NCI-H460 (cell line): ENCODE measurements around the gene ZSWIM4. TPM values are rescaled to one million over a fixed set of nuclear protein-coding genes. Genes with fewer than 3 reads are reported as not detected.
"Not testable (repeated sequence)": the region's sequence is repeated elsewhere in the genome, so short reads cannot be mapped to it uniquely, and the experiment has no call there.

Source experiments
- DNase-seq: peaks from one replicate; pipeline ENCODE4 v3.0.0-alpha.2; 2016; ENCODE audit warnings: low read depth; ENCODE audit errors: extremely low read depth
- total RNA-seq: library from RNA; depleted of rRNA; stranded (reverse); fragments of >200 nt; shearing (Covaris generic); gene quantifications from 2 replicates; pipeline ENCODE4 v1.2.3, GENCODE V29; 2014

ZSWIM4 gene
- total RNA-seq, 1 experiment from 2014 or later = 2.1 TPM

DNA sequence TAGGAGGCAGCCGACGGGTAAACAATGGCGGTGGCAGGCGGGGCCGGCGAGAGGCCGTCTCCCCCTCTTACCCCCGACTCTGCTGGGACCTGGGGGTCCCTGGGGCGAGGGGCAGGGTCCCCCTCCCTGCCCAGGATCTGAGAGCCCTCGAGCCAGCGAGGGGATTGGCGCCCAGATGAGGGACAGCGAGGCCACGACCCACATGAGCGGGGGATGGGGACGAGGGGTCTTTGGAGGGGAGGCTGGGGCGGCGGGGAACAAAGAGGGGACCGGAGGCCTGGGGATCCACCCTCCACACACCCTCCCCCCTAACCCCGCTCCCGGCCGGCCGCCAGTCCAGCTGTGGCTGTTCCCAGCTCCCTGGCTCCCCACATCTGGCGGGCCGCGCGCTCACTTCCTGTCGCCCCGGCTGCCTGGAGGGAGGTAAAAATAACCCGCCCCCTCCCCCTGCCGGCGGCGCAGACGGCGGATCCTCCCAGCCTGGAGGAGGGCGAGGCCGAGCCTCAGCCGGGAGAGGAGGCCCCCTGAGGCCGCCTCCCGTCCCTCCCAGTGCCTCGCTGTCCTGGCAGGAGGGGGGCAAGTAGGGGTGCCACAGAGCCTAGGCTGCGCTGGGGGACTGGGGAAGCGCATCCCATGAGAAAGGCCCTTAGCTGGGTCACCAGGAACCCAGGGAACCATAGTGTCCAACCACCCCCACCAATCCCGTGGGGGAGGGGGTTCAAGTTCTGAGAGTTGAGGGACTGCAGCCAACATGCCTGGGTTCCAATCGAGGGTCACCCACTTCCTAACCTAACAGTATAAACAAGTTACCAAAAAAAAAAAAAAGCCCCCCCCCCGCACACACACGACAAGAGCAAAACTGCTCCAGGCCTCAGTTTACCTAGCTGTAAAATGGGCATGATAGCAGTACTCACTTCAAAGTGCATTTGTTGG lies 52.4 kb downstream of the ZSWIM4 start:
- peak; percentile 80 for DNase-seq

DNA sequence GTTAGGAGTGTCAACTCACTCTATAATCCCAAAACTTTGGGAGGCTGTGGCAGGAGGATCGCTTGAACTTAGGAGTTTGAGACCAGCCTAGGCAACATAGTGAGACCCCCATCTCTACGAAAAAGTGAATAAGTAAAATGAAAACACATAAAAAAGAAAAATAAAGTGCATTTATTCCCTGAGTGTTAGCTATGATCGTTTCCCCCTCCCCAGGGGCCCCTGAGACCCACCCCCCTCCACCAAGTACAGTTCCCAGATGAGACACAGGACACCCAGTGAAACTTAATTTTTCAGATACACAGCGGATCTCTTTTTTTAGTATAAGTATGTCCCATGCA lies 53.1 kb downstream of the ZSWIM4 start:
- no peak for DNase-seq

DNA sequence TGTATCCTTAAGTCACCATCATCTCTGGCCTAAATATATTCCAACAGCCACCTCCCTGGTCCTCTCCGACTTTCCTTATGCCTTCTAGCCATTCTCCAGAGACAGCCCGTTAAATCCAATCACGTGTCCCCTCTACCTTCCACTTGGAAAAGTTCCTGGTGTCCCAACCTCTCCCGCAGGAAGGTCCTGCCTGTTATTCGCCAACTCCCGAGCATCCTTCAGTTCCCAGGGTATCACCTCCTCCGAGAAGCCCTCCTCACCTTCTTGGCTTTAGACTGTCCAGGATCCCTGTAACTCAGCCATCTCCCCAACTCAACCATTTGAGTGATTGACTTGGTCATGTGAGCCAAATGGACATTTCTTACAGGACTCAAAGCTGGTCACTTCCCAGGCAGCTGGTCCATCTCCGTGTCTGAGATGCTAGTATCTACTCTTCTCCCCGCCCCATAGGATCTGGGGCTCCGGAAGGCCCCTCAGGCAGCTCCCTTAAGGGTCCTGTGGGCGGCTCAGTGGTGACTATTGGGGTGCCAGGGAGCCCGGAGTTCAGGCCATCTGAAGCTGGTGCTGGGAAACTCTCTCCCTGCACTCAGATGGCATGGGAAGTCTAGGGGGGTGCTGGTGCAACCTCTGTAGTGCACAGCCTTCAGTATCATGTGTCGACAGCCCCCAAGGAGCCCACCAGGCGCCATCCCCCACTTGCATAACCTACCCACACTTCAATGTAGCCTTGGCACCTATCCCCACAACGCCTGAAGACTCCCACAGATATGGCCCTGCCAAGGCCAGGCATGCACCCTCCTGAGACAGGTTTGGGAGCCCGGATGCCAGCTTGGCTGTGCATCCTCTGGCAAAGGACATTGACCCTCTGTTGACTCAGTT lies 53.8 kb downstream of the ZSWIM4 start:
- DNase-seq = no peak

DNA sequence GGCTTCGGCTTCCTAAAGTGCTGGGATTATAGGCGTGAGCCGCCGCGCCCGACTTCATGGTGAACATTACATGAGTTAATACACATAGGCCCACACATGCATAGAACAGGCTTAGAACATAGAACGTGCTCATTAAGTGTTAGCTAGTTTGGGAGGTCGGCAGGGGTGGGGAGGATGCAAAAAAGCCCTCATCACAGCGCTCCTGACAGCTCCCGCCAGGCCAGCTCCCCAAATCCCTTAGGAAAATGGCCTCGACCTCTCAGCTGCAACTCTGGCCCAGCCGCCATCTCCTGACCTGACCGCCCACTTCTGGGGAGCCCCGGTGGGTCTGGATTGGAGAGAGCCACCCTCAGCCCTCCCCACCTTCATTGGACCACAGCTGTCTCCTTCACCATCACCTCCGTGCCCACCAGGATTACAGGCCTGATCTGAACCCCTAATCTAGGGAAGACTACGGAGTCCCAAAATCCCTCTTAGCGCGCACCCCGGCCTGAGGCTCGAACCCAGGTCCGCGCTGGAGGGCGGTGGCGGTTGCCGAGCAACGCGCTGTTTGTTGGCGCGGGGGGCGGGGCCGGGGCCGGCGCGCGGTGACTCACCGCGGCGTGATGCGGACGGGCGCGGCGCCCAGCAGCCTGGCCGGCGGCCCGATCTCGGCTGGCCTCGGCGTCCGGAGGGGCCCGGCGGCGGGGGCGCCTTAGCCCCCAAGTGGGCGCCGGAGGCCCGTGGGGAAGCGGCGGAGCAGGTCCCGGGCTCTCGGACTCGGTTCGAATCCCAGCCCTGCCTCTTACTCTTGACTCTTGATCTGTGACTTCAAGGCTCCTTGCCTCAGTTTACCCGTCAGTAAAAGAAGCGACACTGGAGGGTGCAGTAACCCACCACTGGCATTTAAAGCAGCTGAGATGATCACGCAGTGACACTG lies 55.0 kb downstream of the ZSWIM4 start:
- DNase-seq = peak; percentile 69

DNA sequence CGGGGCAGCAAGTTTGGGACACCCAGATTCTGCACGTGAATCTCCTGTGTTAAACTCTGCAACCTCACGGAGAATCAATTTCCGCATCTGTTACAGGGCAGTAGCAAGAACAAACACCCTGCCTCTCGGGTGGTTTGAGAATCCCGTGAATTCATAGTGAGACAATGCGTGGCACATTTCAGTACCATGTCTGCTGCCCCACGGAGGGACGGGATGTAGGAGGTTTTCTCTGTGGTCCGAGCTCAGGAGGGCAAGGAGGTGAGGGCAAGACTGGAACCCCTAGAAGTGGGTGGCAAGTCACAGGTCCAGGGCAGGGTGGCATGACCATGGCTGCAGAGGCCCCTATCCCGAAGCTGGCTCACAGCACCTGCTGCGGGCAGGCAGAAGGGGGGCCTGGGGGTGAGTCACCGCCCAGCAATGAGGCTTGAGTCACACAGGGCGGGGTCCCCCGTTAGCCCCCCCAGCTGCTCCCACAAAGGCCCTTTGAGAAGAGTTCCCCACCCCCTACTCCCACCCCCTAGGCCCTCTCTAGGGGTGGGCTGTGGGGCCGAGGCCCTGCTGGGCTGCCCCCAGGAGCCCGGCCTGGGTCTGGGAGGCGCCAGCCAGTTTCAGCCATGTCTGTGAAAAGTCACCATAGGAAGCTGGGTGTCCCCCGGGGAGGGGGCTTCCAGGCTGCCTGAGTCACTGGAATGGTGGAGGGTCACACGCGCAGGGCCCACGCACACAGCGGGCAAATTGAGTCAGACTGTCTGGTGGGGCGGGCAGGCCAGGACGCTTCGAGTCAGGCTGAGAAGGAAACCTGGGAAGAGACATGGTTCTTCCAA lies 55.9 kb downstream of the ZSWIM4 start:
- peak; percentile 82 for DNase-seq

DNA sequence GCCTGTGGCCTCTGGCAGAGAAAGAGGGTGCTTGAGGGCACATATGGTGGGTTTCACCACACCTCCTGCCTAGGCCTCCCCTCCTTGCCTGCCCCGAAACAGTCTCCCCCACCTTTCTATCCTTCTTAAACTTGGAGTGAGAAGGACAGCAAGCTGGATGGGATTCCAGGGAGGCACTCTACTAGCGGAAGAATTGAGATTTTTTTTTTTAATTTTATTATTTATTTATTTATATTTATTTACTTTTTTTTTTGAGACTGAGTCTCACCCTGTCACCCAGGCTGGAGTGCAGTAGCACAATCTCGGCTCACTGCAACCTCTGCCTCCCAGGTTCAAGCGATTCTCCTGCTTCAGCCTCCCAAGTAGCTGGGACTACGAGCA lies 56.5 kb downstream of the ZSWIM4 start:
- DNase-seq = not testable (repeated sequence)

DNA sequence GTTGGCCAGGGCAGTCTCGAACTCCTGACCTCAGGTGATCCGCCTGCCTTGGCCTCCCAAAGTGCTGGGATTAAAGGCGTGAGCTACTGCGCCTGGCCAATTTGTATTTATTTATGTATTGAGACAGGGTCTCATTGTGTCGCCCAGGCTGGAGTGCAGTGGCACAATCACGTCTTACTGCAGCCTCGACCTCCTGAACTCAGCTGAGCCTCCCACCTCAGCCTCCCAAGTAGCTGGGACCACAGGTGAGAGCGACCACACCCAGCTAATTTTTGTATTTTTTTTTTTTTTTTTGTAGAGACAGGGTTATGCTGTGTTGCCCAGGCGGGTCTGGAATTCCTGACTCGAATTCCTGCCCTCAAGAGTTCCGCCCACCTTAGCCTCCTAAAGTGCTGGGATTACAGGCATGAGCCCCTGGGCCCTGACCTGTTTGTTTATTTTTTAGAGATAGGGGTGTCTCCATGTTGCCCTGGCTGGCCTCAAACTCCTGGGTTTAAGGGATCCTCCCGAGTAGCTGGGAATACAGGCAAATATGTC lies 57.0 kb downstream of the ZSWIM4 start:
- not testable (repeated sequence) for DNase-seq

DNA sequence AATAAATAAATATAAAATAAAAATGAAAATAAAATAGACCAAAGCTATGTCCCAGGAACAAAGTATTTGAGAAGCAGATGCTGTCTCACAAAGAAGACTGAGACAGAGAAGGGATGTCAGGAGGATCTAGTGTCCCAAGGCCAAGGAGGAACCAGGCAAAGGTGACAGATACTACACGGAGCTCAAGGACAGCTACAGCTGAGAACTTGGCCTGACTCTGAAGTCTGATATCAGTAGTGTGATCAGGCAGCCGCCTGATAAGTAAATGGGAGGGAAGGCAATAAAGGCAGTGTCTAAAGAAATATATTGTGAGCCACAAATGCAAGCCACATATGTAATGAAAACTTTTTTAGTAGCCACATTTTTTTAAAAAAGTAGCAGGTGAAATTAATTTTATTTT lies 61.3 kb downstream of the ZSWIM4 start:
- no peak for DNase-seq

DNA sequence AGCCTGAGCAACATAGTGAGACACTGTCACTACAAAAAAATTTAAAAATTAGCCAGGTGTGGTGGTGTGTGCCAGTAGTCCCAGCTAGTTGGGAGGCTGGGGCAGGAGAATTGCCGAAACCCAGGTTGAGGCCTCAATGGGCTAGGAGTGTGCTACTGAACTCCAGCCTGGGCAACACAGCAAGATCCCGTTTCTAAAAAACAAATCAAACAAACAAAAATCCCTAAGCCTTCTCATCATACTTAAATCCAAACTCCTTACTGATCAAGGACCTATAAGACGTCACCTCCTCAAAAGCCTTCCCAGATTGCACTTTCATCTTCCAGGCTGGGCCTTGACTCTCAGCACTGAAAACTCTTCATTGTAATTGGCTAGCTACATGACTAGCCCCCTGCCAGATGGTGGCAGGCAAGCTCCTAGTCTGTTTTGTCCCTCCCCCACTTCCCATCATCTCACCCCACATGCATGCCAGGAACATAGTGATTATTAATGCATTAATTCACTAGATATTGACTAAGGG lies 64.2 kb downstream of the ZSWIM4 start:
- no peak for DNase-seq

DNA sequence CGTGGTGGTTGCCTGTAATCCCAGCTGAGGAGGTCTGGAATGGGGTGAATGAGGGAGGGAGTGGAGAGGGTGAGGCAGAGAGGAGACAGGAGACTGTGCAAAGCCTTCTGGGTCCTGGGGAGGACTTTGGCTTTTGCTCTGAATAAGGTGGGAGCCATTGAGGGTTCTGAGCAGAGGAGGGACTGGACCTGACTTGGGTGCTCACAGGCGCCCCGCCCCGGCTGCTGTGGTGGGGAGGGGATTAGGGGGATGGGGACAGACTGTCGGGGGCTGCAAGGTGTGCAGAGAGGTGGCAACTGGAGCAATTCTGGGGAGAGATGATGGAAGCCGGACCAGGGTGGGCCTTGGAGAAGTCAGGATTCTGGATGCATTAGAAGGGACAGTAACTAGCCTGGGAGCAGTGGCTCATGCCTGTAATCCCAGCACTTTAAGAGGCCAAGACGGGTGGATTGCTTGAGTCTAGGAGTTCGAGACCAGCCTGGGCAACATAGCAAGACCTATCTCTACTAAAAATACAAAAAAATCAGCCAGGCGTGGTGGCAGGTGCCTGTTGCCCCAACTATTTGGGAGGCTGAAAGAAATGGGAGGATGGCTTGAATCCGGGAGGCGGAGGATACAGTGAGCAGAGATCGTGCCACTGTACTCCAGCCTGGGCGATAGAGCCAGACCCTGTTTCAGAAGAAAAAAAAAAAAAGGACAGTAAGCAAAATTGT lies 65.6 kb downstream of the ZSWIM4 start:
- no peak for DNase-seq

DNA sequence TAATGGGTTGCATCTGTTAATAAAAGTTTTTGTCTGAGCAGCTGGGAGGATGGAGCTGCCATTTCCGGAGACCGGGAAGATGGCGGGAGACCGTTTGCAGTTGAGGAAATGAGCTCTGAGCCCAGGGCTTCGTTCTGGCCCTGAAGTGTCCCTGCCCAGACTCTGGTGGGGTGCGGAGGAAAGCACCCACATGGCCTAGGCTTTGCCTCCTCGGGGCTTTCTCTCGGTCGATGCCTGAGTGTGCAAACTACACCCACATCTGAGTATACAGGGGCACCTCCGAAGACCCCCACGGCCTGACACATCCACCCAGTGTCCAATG lies 66.1 kb downstream of the ZSWIM4 start:
- no peak for DNase-seq

DNA sequence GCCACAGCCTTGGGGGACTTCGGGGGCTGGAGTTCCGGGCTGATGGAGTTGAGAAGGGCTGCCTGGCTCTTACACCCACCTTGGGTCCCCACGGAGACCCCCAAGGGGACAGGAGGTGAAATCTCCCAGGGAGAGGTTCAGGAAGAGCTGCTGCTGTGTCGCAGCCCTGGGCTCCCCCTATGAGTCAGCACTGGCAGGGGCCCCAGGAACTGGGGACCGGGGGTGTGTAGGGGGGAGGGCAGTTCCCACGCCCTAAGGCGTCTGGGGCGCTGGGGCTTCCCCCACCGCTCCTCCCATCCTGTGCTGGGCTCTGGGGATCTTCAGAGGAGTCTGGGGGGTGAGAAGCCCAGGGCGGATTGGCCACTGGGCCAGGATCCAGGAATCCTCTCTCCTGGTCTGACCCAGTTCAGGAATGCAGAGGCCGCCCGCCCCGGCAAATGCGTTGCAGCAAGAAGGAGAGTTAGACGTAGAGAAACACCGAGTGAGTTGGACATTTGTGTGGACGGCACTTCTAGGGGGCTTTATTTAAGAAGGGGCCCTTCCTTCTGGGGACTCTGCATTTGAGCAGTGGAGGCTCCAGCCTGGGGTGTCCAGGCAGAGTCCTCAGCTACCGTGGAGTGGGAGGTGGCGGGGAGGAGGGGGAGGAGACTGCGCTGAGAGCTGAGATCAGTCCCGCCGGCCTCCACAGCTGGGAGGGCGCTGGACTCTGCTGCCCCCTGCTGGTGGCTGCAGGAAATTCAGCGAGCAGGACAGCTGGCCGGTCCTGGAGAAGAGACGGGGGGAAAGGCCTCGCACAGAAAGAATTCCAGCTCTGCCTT lies 66.7 kb downstream of the ZSWIM4 start:
- DNase-seq = peak; percentile 77

DNA sequence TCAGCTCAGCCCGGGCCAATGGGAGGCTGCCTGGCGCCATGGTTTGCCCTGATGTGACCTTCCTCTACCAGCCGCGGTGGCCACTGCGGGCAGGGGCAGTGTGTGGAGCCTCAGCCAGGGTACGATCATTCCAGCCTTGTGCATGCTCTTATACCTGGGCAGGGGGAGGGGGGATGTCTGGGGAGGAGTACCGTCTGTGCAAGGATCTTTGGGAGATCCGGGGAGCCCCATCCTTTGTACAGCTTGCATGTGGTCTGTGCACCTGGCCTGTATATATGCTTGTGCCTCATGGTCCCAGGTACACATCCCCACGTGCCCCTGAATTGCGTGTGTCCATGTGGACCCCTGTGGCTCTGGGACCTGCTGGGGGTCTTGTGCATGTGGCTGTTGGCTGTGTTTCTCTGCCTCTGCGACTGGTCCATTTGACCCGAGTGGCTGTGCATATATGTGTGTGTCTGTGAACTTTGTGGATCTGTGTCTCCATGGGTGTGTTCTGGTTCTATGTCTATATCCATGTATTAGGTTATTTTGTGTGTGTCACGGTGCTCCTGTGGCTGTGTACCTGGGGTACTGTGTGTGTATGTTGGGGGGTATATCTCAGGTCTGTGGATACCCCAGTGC lies 68.9 kb downstream of the ZSWIM4 start:
- DNase-seq = no peak

DNA sequence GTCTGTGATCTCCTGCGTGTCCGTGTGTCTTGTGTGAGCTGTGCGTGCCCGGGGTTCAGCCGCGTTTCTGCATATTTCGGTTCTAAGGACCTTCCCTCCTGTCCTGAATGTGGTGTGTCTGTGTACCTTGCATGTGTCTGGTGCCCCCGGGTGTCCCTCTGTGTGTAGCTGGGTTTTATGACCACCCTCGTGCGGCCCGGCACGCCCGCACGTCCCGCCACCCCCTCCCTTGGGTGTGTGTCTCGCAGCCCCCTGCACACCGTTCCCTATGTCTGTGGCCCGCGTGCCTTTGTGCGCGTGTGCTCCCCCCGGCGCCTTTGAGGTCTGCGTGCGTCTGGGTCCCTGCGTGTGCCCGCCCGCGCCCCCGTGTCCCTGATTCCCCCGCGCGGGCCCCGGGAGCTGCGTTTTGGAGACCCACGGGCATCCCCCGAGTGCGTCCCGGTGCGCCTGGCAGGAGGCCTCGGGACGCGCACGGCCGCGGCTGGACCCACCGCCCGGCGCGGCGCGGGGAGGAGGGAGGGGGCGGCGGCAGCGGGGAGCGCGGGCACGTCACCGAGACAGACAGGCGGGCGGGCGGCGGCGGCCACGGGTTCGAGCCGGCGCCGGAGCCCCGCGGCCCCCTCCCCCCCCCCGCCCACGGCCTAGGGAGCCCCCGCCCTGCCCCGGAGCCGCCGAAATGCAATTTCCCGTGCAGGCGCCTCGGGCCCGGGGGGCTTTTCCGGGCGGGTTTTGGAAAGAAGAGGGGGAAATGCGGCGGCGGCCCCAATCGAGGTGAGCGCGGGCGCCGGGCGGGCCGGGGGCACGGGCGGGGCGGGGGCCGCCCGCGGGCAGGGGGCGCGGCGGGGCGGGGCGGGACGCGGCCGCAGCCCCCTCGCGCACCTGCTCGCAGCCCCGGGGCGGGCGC lies 69.7 kb downstream of the ZSWIM4 start:
- DNase-seq = no peak

DNA sequence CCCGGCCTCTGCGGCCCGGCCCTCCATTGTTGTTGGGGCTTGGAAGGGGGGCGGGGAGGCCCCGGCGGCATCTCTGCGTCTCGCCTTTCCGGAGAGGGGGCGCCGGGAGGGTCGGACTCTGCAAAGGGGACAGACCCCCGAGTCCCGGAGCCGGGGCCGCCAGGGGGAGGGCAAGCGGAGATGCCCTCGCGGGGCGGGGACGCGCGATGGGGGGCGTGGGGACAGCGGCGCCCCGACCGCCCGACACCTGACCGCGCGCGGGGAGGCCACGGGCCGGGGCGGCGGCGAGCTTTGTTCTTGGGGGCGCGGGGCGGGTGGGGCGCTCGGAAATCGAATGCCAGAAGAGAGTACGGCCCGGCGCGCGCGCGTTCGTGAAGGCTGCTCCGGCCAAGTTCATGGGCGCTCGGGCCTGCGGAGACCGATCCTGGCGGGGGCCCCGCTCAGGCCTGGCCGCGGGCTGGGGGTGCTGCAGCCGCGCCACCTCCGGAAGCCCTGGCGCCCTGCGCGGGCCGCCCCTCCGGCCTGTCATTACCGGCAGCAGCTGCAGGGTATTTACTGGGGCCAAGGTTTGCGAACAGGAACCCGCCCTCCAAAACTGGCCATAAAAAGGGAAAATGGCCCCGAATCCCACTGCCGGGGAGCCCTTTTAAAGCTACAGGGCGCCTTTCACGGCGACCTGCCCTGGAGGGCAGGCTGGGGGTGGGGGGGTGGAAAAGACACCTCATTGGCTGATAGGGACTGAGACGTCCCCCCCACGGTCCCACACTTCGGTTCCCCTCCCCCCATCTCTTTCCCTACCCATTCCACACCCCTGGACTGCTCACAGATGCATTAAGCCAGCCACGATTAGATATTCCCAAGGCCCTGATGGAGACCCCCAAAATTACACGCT lies 70.6 kb downstream of the ZSWIM4 start:
- no peak for DNase-seq
